ENCODE data around the gene UBE2J2.

DNA sequence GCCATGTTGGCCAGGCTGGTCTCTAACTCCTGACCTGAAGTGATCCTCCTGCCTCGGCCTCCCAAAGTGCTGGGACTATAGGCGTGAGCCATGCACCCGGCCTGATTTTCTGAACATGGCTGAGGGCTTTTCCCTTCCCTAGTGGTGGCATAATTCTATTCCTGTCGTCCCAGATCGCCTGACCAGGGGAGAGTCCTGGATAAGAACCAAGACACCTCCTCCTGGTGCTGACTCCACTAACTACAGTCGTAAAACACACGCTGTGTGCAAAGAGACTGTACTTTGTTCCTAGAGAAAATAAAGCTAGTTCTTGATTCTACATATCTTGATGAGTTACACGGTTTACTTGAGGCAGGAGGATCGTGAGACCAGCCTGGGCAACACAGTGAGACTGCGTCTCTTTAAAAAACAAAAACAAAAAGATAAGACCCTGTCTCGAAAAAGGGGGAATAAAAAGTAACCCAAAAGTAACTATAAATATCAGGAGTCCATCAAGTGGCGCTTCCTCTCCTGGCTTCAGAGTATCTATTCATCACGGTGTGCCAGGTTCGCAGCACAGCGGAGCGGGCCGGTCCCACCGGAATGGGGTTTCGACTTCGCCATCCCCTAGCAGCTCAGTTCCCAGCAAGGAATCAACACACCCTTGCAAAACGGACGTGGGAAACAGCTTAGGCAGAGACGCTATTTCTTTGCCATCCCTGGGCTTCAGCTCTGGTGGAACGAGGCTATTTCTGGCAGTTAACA, 42.8 kb downstream of the UBE2J2 start:
- TF ChIP-seq CTCF (IDR thresholded peaks at IDR 0.05; ENCODE audit: borderline replicate concordance, extremely low read depth, low read length, poor library complexity, severe bottlenecking) (peak; percentile 20), EZH2 (IDR thresholded peaks at IDR 0.05; ENCODE audit: borderline replicate concordance, low read depth, low read length, severe bottlenecking) (no peak)

All from DND-41 (cell line).